IPS-NIHi7 (cell line): ENCODE results near the gene KIF14.
"Not testable (repeated sequence)": the region's sequence is repeated elsewhere in the genome, so short reads cannot be mapped to it uniquely, and the experiment has no call there.

ENCODE experiments used
- DNase-seq: peaks from one replicate; pipeline ENCODE4 v3.0.0; 2012; ENCODE audit warnings: mixed read lengths; ENCODE audit errors: extremely low spot score

Gene KIF14

DNA sequence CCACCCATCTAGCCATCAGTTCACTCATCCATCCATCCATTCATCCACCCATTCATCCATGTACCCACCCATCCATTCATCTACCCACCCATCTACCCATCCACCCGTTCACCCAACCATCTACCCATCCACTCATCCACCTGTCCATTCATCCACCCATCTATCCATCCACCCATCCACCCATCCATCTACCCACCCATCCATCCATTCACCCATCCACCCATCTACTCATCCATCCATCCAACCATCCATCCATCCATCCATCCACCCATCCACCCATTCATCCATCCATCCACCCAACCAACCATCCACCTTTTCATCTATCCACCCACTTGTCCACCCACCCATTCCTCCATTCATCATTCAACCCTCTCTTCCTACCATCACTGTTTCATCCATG is 80.3 kb downstream of the KIF14 start:
- no peak for DNase-seq

DNA sequence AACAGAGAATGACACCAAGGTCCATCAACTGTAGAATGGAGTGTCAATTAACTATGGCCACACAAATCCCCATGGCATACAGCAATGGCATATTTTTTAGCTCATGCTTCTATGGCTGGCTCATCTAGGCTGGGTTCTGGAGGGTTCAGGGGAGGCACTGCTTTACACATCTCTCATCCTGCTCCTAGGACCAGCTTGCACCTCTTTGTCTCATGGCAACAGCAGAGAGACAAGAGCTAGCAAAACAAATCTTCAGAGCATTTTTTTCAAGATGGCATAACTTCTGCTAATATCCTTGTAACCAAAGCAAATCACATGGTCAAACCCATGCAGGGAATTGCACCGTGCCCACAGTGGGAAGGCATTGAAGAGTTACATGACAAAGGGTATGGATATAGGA is 82.4 kb downstream of the KIF14 start:
- no peak for DNase-seq

DNA sequence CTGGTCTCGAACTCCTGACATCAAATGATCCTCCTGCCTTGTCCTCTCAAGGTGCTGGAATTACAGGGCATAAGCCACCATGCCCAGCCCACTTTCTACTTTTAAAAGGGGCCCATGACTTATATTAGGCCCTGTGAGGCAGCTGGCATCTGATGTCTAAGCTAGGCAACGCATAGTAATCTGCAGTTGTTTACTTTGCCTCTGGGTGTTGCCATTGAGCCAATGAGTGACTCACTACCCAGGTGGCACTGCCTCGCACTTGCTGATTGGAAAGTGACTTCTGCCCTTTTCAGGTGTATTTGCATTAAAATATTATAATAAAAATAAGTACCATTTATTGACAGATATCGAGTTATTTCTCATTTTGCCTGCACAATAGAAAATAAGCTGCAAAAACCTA is 84.9 kb downstream of the KIF14 start:
- peak; percentile 71 for DNase-seq

DNA sequence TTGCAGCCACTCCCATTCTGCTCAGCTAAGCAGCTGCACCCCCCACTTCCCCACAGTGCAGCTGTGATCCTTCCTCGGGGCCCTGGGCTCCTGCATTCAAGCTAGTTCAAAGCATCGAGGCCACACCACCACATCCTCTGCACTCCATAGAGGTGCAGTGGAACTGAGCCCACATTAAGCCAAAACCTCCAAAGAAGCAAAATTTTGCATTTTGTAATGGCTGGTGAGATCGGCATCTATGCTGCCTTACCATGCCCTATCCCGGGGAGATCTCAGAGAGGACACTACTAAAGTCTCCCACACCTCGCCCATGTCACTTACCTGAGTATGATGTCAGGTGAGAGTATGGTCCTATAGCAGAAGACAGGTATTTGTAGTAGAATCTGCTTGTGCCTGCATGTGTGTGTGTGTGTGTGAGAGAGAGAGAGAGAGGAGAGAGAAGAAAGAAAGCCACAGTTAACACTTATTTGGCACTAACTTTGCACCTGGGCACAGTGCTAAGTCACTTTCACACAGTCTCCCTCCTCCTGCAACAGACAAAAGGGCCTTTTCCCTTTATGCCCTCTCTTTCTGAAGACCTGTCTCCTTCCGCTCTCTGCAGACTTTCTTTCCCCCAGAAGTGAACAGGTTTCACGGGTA is 89.8 kb downstream of the KIF14 start:
- DNase-seq: no peak

DNA sequence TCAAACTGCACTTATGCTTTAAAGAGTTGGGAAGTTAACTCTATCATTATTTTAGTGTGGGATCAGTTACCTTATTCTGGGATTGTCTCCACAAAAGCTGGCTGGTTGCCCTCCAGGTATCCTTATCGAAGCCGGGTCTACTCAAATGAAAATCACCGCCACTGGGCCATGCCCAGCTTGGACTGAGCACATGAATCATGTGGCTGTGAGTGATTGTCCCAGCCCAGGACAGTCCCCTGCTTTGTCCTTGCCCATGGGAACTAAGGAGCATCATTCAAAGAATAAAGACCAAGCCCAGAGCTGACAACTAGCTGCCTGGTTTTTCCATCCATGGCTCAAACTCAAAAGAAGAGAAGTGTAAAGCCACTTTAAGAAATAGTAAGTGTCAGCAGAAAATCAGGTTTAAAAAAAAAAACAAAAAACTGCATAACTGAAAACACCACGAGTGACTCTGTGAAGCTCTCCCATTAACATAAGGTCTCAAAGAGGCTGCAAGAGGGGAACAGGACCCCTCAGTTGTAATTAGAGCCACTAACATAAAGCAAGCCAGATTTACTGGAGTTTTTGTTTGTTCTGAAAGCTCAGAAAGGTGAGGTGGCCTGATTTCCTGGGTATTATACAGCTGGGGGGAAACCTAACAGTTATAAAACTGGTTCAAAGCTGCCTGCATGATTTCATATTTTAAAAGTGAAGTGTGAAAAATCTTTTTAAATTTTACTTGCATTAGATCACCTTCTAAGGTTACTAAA is 91.5 kb downstream of the KIF14 start:
- DNase-seq: no peak

DNA sequence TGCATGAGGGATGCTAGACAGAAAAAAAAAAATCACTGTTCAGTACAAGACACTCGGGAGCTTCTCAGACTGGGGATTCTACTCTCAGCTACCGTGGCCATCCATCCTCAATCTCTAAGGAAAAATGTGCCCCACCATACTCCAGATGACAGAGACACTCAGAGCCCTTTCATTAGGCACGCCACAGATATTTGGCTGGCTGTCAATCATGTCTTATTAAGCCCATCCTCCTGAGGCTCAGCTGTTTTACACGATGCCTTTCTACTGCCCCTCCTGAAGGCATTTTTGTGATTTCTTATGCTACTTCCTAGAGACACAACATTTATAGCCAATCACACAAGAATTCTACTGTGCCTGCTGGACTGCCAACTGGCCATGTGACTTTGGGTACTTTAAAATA is 92.9 kb downstream of the KIF14 start:
- DNase-seq: no peak

DNA sequence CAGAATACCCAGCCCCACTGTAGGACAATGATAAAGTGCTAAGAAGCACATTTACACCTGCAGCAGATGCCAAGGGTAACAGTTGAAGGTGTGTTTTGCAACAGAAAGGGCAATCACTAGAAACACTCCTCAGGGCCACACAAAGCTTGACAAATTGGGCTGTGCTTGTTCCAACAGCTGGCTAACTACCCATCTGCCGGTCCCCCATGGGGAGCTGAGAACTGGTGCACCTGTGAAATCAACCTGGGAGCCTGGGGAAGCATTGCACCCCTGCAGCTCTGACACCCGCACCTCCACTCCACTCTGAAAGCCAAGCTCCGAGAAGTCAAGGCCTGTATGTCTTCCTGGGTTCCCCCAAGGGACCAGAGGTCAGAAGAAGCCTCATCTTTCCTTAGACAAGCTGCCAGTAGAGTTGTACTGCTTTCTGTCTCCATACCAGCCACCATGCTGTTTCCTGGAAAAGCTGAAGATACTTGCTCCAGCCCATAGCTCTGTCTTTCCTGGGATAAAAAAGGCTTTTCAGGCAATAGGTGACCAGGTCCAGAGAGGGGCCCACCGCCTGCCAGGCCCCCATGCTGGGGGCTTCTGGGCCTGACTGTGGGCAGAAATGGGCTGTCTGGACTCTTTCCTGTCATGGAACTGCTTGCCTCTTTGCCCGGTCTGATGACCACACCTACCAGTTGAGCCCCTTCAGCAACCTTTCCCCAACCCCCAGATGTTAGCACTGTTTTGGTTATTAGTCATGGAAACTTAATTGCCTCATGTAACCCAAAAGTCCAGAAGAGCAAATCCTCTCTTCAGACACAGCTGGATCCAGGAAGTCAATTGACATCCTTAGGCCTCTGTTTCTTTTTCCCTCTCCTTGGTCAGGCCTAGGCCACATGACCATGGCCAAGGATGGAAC is 93.6 kb downstream of the KIF14 start:
- DNase-seq: no peak

DNA sequence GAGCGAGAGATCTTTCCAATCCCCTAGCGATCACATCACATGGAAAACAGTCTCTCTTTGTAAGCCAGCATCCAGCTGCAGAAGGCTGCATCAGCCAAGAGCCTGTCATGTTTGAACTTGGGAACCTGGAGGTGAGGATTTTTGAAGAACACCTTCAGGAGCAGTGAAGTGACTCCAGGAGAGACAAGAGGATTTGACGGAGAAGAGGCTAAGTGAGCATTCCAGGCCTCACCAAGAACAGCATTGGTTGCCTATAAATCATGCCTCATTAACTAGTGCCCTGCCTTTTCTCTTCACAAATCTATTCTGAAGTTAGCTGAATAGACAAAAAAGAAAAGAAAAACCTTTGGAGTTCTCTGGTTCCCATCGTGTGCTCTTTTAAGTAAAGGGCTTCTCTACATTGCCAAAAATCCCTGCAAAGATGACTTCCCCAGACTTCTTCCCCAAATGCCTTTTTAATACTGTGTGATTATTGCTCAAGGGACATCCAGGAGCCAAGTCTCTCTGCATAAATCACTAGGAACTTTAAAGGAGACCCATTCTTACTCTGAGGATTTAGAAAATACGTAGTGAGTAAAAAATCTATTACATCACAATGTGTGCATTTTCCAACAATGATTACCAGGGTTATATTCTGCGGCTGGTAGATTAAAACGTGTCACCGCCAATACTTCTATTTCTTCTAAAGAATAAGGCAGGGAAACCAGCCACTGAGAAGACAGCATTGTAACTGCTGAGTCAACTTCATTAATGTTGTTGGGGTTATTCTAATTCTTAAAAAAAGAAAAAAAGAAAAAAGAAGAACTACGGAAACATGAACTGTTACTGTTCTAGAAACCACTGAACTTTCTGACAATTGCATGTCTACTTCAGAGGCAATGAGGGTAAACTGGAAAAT is 95.2 kb downstream of the KIF14 start:
- DNase-seq: no peak

DNA sequence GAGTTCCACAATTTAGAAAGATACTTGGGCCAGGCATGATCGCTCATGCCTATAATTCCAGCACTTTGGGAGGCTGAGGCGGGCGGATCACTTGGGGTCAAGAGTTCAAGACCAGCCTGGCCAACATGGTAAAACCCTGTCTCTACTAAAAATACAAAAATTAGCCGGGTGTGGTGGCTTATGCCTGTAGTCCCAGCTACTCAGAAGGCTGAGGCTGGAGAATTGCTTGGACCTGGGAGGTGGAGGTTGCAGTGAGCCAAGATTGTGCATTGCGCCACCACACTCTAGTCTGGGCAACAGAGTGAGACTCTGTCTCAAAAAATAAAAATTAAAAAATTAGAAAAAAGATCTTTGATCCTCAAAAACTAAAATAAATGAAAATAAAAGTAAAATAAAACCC is 96.0 kb downstream of the KIF14 start:
- DNase-seq: not testable (repeated sequence)

DNA sequence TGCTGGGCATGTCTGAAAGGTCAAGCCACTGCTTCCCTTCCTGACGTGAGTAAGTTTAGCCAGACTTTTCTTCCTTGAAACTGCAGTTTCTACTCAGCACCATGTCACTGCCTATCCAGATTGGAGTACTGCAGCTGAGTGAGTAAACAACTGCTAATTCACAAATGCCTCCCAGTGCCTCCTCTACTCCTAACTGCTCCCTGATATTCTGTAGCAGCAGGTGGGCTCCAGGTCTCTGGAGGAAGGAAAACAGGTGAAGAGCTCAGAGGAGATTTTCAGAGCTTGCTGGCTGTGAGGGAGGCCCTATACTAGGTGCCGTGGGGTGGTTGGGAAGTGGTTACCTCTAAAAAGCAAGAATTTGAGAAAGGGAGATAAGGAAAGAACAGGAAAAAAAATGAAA is 96.5 kb downstream of the KIF14 start:
- DNase-seq: peak; percentile 45

DNA sequence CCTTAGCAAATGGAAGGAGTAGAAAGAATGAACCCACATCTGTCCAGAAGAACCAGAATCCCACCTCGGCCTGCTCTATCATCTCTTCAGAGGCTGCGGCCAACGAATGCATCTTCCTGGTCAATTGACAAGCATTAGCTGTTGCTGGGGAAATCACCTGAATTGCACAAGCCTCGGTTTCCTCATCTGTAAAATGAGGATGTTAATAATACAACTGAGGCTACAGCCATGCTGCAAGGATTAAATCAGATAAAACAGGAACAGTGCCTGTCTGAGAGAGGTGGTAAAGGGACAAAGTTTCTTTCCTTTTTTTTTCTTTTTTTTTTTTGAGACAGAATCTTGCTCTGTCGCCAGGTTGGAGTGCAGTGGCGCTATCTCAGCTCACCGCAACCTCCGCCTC is 99.8 kb downstream of the KIF14 start:
- no peak for DNase-seq

DNA sequence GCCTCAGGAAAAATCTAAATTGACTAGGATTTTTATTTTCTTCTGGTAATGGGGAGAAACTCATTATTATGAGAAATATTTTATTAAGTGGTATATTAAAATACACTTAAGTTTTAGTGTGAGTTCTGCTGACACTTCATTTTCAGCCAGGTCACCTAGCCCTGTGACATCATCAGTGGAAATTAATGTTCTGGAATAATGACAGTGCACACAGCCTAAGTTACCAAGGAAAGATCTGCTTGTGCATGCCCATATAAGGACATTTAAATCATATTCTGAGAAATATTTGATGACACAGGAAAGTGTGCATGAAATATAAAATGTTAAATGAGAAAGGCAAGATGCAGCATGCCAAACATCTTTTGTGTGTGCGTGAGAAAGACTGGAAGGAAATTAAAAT is 102.0 kb downstream of the KIF14 start:
- DNase-seq: no peak

DNA sequence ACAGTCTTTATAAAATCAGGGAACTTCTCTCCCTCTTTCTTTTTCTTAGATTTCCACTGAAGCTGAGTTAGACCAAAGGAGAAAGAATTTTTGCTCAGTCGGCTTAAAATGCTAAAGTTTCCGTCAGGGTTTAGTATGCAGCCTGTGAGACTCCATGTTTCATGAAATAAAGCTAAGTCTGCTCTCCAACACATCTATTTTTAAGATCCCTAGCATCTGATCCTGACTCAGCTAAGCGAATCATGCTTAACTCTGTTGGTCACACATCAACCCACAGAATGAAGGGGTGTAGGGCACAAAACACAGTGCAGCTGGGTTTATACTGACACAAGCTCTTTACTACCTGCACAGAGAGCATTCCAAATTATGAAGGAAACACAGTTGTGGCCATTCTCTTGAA is 108.4 kb downstream of the KIF14 start:
- no peak for DNase-seq

DNA sequence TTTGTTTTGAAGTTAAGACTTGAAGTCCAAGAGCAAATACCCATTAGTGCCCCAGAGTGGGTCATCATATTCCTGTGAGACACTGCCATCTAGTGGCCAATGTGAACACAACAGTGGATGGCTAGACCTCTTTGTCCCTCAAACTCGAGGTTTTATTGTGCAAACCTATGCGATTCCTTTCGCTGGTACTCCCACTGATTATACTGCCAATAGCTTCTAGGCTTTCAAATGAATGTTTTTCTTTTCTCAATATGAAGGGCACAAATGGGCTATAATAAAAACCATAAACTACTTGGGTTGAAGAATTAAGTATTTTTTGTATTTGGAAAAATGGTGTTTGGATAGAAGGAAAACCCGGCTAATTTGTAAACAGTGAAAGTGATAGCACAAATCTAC is 110.3 kb downstream of the KIF14 start:
- DNase-seq: peak; percentile 88

DNA sequence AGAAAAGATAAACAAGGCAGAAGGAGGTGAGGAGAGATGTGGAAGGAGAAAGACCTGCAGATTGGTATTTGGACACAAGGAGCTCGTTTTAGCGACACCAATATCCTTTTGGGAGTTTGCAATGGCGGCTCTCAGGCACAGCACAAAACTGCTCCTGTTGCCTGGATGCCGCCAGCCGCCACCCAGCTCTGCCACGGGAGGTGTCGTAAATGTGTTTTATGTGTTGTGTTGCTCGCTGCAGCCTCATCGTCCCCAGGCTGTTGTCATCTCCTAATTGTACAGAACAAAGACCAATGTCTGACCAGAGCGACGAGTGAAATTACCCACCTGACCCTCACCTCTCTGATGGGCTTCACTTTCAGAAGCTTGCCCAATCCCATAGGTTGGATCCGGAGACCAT is 114.1 kb downstream of the KIF14 start:
- DNase-seq: no peak

DNA sequence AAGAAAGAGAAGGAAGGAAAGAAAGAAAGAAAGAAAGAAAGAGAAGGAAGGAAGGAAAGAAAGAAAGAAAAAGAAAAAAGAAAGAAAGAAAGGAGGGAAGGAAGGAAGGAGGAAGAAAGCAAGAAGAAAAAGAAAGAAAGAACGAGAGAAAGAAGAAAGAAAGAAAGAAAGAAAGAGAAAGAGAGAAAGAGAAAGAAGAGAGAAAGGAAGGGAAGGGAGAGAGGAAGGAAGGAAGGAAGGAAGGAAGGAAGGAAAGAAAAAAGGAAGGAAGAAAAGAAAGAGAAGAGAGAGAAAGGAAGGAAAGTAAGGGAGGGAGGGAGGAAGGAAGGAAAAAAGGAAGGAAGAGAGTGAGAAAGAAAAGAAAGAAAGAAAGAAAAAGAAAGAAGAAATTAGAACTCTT is 115.3 kb downstream of the KIF14 start:
- DNase-seq: no peak
